A172 (cell line): ENCODE data around the gene LGALS3BP. TPM values are rescaled to one million over a fixed set of nuclear protein-coding genes. Genes with fewer than 3 reads are reported as not detected.
"Not testable (repeated sequence)": the region's sequence is repeated elsewhere in the genome, so short reads cannot be mapped to it uniquely, and the experiment has no call there.

Source experiments
- DNase-seq: peaks from one replicate; pipeline ENCODE4 v3.0.0-alpha.2; 2015; ENCODE audit warnings: low spot score
- total RNA-seq: library from RNA; depleted of rRNA; stranded (reverse); fragments of >200 nt; shearing (Covaris generic); gene quantifications from 2 replicates; pipeline ENCODE4 v1.2.3, GENCODE V29; 2014

Gene LGALS3BP
- total RNA-seq, 1 experiment from 2014 or later: 352 TPM

DNA sequence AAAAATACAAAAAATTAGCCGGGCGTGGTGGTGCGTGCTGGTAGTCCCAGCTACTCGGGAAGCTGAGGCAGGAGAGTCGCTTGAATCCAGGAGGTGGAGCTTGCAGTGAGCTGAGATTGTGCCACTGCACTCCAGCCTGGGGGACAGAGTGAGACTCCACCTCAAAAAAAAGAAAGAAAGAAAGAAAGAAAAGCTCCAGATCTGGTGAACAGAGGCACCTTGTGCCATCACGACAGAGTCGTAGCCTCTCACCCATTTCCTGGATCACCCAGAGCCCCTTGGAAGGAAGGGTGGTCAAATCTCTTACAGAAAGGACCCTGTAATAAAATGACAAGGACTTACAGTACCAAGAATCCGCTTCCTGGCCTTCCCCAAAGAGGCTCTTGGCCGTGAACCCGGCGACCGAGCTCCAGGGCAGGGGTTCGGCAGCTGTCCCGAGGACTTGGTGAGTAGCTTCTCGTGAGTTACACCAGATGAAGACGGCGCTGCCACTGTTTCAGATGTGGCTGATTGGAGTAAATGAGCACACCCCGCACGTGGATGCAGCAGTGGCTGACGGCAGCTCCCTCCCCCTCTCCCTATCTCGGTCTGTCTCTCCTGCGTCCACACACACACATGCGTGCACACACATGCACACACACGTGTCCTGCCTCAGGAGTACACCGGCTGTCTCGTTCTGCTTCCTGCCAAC lies 13.5 kb downstream of the LGALS3BP start:
- no peak for DNase-seq

DNA sequence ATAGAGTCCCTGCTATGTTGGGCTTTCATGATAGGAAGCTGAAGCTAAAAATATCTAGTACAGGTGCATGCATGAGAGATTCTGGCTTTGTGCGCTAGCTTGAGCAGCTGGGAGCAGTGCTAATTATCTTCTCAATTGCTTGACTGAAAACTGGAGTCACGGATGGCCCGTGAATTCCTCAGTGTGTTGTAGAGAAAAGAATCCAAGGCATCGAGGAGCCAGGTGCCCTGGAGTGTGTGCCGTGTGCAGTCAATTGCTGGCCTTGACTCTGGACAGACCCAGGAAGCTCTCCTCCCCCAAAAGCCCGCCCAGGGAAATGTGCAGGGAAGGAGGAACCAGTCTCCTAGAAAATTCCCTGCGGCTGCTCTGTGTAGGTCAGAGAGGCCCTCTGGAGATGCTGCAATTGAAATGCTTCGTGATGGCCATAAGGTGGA lies 14.2 kb downstream of the LGALS3BP start:
- DNase-seq: no peak

GRCh38 chr17:78963378-78963777 lies 16.3 kb downstream of the LGALS3BP start:
- DNase-seq: no peak

- not testable (repeated sequence) for DNase-seq
Measured at GRCh38 chr17:78962984-78963348, 16.8 kb downstream of the LGALS3BP start.

DNA sequence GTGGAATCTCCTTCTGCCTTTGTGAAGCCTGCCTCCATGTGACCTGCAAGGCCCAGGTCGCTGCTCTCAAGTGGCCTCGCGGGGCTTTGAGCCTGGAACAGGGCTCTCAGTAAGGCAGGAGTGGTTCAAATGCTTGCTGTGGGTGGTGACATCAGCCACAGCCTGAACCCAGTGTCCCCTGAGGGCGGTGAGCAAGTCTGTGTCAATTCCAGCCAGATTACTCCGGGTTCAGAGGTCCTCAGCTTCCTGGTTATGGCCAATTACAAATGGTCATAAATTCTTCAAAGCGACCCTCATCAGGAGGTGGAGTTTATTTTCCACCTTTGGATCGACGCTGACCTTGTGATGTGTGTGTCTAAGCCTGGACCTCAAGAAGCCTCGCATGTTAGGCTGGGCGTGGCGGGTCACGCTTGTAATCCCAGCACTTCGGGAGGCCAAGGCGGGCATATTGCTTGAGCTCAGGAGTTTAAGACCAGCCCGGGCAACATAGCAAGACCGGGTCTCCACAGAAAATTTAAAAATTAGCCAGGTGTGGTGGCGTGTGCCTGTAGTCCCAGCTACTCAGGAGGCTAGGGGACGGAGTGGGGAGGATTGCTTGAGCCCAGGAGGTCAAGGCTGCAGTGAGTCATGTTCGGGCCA lies 17.3 kb downstream of the LGALS3BP start:
- peak; percentile 29 for DNase-seq

GRCh38 chr17:78961571-78961970 lies 18.2 kb downstream of the LGALS3BP start:
- DNase-seq: no peak

GRCh38 chr17:78960928-78961327 lies 18.8 kb downstream of the LGALS3BP start:
- no peak for DNase-seq

DNA sequence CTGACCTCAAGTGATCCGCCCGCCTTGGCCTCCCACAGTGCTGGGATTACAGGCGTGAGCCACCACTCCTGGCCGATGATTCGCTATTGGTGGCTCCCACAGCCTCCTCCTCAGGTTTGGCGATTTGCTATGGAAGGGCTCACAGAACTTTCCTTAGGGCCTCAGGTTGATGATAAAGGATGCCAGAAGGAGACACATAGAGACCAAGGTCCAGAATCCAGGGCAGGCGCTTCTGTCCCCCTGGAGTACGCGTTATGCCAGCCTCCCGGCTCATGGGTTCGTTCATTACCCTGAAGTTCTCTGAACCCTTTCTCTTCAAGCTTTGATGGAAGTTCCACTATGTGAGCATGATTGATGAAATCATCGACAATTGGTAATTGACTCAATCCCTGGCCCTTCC lies 19.9 kb downstream of the LGALS3BP start:
- no peak for DNase-seq

GRCh38 chr17:78958641-78959127 lies 21.0 kb downstream of the LGALS3BP start:
- DNase-seq: peak; percentile 95

- DNase-seq: peak; percentile 85
Measured at GRCh38 chr17:78957128-78957527, 22.6 kb downstream of the LGALS3BP start.

DNA sequence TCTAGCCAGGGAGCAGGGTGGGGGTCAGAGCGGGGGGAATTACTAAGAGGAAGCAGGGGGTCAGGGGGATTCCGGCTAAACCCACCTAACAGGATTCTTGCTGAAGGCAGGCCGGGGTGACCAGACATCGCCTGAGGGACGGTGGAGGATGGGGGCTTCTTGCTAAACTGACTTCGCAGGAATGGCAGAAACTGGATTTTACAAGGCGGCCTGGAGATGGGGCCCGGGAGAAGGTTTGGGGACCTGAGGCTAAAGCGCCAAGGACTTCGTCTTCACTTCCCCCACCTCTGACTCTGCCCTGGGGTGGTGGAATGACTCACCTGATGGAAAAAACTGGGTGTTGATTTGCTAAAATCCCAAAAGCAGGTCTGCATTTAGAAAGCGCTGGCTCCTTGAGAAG lies 23.5 kb downstream of the LGALS3BP start:
- DNase-seq: no peak

- no peak for DNase-seq
Measured at GRCh38 chr17:78954684-78955083, 25.0 kb downstream of the LGALS3BP start.

DNA sequence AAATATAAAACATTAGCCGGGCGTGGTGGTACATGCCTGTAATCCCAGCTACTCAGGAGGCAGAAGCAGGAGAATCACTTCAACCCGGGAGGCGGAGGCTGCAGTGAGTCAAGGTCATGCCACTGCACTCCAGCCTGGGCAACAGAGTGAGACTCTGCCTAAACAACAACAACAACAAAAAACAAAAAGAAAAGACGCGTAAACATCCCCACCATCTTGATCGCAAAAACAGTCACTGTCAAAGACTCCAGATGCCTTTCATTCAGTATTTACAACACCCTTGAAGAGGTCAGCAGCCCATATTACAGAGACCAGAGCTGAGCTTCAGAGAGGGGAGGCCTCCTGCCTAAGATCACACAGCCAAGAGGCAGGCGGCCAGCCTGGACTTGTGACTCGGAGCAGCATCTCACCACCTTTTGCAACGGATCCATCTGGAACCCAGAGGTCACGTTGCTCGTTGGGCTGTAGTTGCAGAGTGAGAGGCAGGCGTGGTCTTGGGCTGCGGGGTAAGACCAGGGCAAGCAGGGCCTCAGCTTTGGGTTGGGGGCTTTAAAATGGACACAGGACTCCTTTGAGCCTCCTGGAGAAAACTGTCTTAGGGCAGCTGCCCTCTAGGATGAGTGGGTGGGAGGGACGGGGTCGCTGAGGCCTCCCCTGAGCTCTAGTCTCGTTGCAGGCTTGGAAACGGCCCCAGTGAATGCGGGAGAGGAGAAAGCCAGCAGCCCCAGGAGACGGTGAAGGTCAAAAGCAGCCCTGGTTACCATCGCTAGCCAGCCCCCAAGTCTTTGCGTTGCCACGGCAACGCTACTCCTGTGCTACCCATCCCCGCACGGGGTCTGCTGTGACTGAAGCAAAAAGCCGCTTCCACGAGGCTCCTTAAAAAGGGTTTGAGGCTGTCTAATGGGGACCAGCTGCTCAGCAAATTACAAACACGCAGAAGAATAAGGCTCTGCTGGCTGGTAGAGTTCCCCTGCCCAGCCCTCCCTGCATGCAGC lies 26.1 kb downstream of the LGALS3BP start:
- DNase-seq: no peak

GRCh38 chr17:78952706-78953105 lies 27.0 kb downstream of the LGALS3BP start:
- DNase-seq: no peak

DNA sequence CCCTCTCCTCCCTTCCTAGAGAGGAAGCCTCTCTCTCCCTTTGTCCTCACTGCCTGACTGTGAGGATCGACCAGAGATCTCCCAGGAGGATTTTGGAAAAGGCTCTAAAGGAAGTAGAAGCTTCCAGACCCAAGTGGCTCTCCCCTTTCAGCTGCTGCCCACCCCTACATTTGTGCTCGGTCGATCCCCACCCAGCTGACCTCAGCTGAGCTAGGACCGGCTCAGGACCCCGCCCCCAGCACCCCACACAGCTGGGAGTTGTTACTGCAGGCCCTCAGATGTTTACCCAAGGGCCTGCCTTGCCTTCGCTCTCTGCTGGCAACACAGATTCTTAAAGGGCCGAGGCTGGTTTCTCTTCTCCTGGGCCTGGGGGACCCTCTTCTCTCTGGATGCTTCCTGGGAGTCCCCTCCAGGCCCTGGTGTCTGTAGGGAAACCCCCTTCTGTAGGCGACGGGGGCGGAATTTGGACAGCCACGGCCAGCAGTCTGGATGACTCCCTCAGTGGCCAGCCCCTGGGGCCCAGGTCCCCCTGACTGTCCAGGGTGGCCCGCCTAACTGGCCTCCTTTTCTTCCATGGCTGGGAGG lies 27.7 kb downstream of the LGALS3BP start:
- DNase-seq: no peak

DNA sequence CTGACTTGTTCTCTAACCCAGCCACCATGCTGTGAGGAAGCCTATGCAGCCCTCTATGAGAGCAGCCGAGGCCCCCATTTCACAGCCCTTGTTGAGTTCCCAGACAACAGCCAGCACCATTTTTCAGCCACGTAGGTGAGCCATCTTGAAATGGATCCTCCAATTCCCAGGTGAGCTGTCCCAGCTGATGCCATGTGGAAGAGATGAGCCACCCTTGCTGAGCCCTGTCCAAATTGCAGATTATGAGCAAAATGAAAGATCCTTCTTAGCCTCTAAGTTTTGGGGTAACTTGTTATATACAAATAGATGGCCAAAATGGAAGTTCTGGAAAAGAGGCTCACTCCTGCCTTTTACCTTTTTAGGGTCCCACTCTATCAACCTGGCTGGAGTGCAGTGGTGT lies 28.9 kb downstream of the LGALS3BP start:
- no peak for DNase-seq

DNA sequence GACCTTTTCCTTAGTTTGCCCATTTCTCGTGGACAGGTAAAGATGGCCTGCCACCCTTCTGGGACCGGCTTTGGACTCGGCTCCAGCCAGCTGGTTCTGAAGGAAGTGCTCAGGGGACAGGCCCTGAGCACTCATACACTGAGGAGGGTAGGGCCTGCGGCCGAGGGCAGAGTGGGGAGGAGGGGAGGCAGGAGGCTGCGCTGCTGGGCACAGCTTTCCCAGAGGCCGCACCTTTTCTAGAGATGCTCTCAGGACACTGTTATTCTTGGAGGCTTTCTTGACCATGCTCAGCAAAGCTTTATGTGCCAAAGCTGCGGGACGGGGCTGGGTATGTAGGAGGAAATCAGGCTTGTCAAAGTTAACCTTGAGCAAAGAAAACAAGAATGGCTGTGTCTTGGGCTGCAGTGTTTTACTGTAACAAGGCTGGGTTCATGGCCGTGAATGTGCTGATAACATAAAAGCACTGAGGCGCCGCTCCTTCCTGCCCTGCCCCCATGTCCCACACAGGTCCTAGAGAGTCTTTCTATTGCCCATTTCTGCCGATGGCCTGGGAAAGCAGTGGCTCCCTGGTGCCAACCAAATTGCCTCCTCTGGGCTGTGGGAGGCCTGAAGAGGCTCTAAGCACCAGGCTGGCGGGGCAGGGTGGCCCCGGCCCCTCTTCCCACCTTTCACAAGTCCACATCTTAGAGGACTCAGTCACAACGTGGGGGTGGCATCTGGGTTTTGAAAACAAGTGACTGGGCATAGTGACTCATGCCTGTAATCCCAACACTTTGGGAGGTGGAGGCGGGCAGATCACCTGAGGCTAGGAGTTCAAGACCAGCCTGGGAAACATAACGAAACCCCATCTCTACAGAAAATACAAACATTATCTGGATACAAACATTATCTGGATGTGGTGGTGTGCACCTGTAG lies 32.2 kb downstream of the LGALS3BP start:
- no peak for DNase-seq

GRCh38 chr17:78946631-78947030 lies 33.1 kb downstream of the LGALS3BP start:
- DNase-seq: no peak

- no peak for DNase-seq
Measured at GRCh38 chr17:78946131-78946530, 33.6 kb downstream of the LGALS3BP start.

GRCh38 chr17:78945455-78945854 lies 34.3 kb downstream of the LGALS3BP start:
- DNase-seq: not testable (repeated sequence)

DNA sequence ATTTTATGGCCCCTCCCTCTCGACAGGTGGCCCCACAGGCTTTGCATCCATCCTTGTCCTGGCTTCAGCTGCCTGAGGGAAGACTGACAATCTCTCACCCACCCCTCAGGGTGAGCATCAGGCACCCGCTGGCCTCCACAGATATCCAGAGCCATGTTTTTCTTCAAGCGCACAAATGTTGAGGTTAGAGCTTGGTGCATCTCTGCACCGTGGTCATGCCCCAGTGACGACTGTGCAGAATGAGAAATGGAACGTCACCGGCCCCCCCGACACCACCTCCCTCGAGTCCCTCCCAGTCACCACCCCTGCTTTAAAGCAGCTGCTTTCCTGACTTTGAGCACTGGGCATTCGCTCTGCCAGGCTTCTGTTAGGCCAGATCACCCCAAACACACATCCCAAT lies 34.8 kb downstream of the LGALS3BP start:
- no peak for DNase-seq
